Hepatic stellate cell (primary cell): Measurements from ENCODE around the gene GLRA1.
"Not testable (repeated sequence)": the region's sequence is repeated elsewhere in the genome, so short reads cannot be mapped to it uniquely, and the experiment has no call there.

Source experiments
- DNase-seq: peaks from one replicate; pipeline ENCODE4 v3.0.0; 2011; ENCODE audit warnings: low spot score

GLRA1 gene

GRCh38 chr5:151819830-151820229 lies 104.8 kb downstream of the GLRA1 start:
- no peak for DNase-seq

- DNase-seq, result no peak
These were observed 109.6 kb downstream of the GLRA1 start for GRCh38 chr5:151815051-151815450.

GRCh38 chr5:151812757-151813309 lies 111.8 kb downstream of the GLRA1 start:
- no peak for DNase-seq

DNA sequence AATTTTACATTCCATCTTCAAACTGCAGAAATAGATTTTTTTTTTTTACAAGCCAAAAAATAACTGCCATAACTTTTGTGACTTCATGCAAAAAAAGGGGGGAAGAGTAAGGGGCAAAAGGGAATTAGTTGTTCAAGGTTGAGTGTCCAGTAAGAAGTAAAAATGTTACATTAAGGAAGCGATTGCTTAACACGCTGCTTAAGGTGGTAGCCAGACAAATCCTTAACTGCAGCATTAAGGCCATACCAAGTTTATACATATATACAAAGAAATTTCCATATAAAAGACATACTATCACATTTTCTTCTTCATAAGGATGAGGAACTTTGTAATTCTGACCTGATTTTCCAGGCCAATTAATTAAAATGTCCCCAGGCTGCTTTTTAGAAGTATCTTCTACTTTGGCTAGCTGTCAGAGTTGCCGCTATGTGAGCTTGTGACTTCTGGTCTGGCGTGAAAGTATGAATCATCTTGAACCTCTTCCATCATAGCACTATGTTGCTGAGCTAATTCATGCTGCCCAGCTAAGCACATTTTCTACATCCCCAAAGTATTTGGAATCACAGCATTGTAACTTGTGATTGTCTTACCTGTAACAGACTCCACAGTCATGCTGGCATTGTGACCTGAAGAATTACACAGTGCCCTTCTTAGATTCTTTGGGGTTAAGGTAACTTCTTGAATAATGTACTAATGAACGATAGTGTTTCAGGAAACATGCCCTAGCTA lies 112.9 kb downstream of the GLRA1 start:
- DNase-seq, result no peak

- DNase-seq, result no peak
These were observed 113.8 kb downstream of the GLRA1 start for GRCh38 chr5:151810897-151811296.

DNA sequence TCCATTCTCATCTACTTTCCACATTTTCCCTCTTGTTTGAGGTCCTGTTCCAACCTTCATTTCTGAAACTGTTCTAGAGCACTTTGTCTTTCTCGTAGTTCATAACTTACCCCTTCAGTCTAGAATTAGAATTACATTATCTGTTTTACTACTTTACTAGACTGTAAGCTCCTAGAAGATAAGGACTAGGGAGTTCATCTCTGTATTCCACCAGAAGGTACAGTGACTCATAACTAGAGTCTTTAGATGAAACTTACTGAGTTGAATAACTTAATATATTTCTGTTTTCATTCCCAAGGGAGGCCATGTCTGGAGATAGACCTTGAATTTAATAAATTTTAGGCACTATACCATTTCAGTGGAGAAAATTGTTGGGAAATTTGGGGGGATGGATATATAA lies 114.2 kb downstream of the GLRA1 start:
- no peak for DNase-seq

DNA sequence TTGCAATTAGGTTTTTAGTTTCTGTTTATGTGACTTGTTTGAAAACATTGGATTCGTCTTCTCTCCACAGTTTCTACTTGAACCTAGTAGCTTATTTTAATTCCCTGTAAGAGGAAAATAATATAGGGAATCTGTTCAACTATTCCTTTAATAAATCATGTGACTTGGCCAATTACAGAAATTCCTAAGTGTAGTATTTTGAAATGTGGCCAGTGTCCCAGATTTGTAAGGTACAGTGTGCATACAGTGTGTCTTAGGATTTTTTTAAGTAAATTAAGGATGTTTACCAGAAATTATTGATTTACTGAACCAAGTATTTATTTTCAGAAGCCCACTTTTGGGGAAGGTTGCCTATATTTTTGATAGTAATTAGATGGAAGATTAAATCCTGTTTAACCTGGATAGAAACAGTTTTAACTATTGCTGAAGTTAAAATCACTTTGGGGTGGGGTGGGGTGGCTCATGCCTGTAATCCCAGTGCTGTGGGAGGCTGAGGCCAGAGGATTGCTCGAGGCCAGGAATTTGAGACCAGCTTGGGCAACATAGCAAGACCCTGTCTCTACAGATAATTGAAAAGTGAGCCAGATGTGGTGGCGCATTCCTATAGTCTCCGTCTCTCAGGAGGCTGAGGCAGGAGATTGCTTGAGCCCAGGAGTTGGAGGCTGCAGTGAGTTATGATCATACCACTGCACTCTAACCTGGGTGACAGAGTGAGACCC lies 116.0 kb downstream of the GLRA1 start:
- no peak for DNase-seq

GRCh38 chr5:151805414-151806223 lies 119.0 kb downstream of the GLRA1 start:
- DNase-seq, result no peak

- DNase-seq, result no peak
These were observed 124.1 kb downstream of the GLRA1 start for GRCh38 chr5:151800532-151800931.

- DNase-seq, result no peak
These were observed 125.2 kb downstream of the GLRA1 start for GRCh38 chr5:151799407-151799806.

GRCh38 chr5:151798674-151799073 lies 126.0 kb downstream of the GLRA1 start:
- DNase-seq, result no peak

DNA sequence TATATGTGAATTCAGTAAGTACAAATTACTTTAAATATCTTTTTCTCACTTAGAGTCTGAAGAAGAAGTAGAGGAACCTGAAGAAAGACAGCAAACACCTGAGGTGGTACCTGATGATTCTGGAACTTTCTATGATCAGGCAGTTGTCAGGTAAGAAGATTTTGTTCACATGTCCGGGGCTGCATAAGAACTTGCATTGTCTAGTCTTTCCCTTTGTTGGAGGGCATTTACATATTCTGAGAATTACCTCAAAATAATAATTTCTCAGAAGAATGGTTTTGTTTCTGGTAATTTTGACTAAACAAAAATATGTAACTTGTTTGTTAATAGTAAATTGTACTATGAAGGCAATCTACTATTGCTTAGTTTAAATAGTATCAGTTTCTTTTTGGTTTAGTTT lies 129.2 kb downstream of the GLRA1 start:
- no peak for DNase-seq

DNA sequence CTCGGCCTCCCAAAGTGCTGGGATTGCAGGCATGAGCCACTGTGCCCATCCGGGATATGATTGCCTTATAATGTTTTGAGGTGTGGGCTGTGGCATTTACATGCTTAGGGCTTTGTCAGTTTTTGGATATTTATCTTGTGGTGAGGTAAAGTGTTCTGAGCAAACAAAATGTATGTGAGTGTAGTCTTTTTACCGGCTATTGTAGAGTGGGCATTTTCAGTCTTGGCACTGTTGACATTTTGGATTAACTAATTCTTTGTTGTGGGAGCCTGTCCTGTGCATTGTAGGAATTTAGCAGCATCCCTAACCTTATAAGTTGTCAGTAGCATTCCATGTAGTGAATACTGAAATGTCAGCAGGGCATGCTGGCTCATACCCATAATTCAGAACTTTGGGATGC lies 131.3 kb downstream of the GLRA1 start:
- DNase-seq, result no peak

DNA sequence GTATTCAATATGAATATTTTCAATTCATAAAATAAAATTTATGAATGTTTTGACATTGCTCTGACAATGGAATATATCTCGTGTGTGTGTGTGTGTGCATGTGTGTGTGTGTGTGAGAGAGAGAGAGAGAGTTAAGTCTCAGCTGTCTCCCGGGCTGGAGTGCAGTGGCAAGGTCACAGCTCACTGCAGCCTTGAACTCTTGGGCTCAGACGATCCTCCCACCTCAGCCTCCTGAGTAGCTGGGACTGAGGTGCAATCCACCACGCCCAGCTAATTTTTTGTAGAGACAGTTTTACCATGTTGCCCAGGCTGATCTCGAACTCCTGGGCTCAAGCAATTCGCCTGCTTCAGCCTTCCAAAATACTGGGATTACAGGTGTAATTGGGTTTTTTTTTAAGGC lies 136.8 kb downstream of the GLRA1 start:
- no peak for DNase-seq

DNA sequence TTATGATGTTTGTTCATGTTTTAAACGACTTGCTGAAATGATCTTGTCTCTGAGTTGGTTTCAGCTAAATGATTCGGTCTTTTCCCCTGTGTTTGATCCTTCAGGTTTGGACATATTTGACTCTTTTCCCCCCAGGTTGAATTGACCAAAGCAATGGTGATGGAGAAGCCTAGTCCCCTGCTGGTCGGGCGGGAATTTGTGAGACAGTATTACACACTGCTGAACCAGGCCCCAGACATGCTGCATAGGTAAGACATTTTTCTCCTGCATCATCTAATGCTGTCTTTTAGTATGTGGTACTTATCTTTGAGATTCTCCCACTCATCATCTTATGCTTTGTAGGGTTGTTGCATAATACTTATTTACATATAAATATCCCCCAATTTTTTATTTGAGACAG lies 138.2 kb downstream of the GLRA1 start:
- DNase-seq, result no peak

DNA sequence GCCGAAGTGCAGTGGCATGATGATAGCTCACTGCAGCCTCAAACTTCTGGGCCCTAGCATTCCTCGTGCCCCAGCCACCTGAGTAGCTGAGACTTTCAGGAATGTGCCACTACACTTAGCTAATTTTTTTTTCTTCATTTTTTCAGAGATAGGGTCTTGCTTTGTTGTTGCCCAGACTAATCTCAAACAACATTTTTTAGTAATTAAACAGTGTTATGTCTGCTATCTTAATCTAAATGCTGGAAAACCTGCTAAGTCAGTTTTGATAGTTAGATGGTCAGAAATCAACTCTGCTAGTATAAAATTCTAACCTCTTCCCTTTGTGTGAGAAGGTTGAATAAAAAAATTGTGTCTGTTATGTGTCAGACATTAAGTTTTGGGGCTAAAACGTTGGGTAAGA lies 140.5 kb downstream of the GLRA1 start:
- DNase-seq, result no peak

DNA sequence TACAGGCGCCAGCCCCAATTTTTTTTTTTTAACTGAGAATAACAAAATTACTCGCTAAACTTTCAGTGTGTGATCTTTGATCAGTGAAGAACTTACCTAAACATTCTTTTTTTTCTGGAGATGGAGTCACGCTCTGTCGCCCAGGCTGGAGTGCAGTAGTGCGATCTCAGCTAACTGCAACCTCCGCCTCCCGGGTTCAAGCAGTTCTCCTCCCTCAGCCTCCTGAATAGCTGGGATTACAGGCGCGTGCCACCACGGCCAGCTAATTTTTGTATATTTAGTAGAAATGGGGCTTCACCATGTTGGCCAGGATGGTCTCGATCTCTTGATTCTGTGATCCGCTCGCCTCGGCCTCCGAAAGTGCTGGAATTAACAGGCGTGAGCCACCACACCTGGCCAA lies 141.0 kb downstream of the GLRA1 start:
- not testable (repeated sequence) for DNase-seq

- DNase-seq, result no peak
These were observed 143.4 kb downstream of the GLRA1 start for GRCh38 chr5:151781201-151781600.

DNA sequence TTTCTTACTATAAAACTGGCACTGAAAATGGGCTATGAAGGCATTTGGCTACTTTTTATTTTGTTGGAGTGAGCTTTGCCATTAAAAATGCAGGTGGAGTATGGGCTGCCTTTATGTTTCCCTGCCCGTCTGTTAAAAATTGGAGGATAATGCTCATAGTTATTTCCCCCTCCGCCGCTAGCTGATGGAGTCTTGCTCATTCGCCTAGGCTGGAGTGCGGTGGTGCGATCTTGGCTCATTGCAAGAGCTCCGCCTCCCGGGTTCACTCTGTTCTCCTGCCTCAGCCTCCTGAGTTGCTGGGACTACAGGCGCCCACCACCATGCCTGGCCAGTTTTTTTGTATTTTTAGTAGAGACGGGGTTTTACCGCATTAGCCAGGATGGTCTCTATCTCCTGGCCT lies 144.3 kb downstream of the GLRA1 start:
- no peak for DNase-seq

- no peak for DNase-seq
These were observed 145.0 kb downstream of the GLRA1 start for GRCh38 chr5:151779531-151780125.

DNA sequence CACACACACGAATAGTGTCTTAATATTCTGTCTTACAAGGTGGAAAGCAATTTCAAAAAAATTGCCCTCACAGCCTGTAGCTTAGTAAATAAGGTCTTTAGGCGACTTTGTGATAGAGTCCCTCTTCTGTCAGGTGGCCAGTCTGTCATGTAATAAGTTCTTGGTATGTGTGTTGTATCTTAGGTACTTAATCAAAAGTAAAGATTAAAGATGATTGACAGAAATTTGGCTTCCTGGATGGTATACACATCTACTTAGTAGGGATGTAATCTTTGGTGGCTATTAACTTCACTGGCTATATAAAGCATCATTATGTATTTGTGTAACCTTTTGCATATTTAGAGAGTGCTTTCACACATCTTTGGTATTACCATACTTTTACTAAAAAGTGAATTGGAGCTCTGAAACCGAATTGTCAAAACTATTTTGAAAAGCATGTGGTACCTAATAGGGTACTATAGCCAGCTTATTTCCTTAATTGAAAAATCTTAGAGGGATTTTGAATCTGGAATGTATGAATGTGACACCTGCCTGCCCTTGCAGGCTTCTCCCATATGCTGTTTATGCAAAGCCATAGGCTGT lies 149.5 kb downstream of the GLRA1 start:
- DNase-seq, result no peak

- no peak for DNase-seq
These were observed 150.7 kb downstream of the GLRA1 start for GRCh38 chr5:151773951-151774350.
